ENCODE data around the gene GSTM1.

GSTM1 gene

DNA sequence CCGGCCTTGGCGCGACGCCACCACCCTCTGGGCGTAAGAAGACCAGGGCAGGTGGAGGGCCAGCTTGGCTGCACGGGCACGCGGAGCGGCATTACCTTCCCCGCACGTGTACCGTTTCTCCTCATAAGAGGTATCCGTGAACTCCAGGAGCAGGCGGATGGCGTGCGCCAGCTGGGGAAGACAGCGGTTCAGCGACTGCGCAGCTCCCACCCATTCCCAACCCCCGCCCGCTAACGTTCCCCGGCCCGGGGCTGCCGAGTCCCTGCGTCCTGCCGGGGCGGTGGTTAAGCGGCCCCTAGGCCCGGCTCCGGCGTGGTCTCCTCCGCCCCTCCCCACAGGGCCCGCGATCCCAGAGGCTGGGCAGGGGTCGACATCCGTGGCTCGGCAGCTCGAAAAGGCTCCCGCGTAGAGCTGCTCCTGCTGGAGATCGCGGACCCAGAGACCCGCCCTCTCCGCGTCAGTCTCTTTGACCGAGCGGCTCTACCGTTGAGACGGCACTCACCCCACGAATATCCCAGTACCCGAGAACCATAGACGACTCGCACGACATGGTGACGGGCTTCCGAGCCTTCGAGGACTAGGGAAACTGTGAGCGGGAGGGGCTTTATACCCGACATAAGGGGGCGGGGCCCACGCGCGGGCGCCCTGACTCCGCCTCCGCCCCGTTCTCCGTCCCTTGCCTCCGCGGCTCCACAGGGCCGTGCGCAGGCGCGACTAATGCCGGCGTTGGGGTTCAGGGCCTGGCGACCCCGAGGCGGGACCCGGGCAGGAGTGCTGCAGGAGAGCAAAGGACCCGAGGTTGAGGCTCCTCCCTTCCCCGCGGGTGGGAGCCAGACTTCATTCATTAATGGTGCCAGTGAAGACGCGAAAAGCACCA, 52.4 kb downstream of the GSTM1 start:
- H3K4me3 ChIP-seq (ENCODE audit: low read depth, low read length) = peak overlapping the region; percentile 76
- ChIA-PET POLR2A (interaction anchor here (0.9 to 1.2 kb wide), 4 partner anchors 10 to 194 kb away, joined by 3 to 5 read pairs (median 3); partner anchors contain the start of gene GNAI3), CTCF (interaction anchor here (1.1 to 2.0 kb wide), 3 partner anchors 11 to 100 kb away, joined by 3 to 10 read pairs (median 4); no protein-coding TSS in a partner anchor)

DNA sequence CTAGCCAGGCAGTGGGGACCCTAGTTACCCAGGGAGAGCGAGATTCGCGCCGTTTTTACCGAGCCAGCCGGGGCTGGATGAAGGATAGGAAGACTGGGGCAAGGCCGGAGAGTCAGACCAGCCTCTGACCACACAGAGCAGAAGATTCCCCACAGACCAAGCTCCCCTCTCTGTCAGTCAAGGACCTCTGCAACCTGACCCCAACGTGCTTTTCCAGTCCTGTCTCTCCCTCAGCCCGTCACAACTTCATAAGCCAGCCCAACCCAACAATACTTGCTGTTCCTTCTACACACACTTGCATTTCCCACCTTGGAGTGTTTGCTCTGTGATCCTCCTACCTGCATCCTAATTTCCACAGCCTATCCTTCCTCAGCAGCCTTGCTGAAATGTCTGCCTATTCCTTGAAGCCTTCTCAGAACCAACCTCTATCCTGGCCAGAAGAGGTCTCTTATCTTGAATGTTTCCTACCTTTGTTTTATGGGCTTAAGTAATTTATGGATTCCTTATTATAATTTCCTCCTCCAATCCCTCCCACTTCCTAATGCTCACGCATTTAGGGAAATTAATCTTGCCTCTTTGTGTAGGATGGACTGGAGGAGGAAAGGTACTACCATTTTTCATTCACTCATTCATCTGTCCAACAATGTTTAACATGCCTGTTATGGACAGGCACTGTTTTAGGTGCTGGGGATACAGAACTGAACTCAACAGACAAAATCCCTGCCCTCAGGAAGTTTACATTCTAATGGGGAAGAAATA, 53.2 kb downstream of the GSTM1 start, which contains the start of gene GSTM3:
GSTM3 (minus strand) TSS at position 424 of the 759 bp plus-strand sequence. CDS start 751 bp downstream, outside the sequence.
- no peak for DNase-seq (ENCODE audit: low read depth, low spot score)
- POLR2A ChIA-PET = interaction anchor here (0.9 to 1.2 kb wide), 3 partner anchors 9 to 195 kb away, joined by 3 to 5 read pairs (median 3); partner anchors contain the start of gene GNAI3
- no peak for TF ChIP-seq CTCF (IDR thresholded peaks at IDR 0.05; ENCODE audit: insufficient read depth, low read length, missing control alignments)
- H3K4me3 ChIP-seq (ENCODE audit: low read depth, low read length) = peak within 1 kb of the TSS; percentile 76
- CTCF ChIA-PET = interaction anchor here (1.9 kb wide), 1 partner anchor 34 kb away, joined by 4 read pairs; no protein-coding TSS in a partner anchor

More for the DNA sequence above, 52.4 kb downstream of the GSTM1 start:
- no peak for TF ChIP-seq CTCF (IDR thresholded peaks at IDR 0.05; ENCODE audit: insufficient read depth, low read length, missing control alignments)
- no peak for DNase-seq (ENCODE audit: low read depth, low spot score)
